IMR-90 (cell line): ENCODE results near the gene LSG1. TPM values are rescaled to one million over a fixed set of nuclear protein-coding genes. Genes with fewer than 3 reads are reported as not detected.
A peak's percentile ranks its signal among the peaks of the same experiment; 100 is the strongest.

Experiments
- ATAC-seq: fragments of 200-7000 bp; cut with Tn5 transposase; 2 replicates; pipeline ENCODE4 v1.9.1; 2020; ENCODE audit warnings: low read depth, mild to moderate bottlenecking, moderate library complexity
- BruUV-seq: library from RNA; stranded (reverse); fragments of 400-500 nt; replicated peaks from 2 replicates; lab custom pipeline; 2021; lab: Mats Ljungman, UMichigan
- CTCF ChIA-PET: fragments of 300-600 bp; formaldehyde crosslinking; extraction: SDS; loops from one replicate; lab custom pipeline; 2021; ENCODE audit warnings: antibody characterized with exemption; lab: Yijun Ruan, JAX
- POLR2A ChIA-PET: fragments of 300-600 bp; sonication (Branson Sonifier 250); formaldehyde crosslinking; loops from one replicate; lab custom pipeline; 2022; ENCODE audit warnings: antibody characterized with exemption; ENCODE audit not compliant: unreplicated experiment; lab: Charles Lee
- DNase-seq: peaks from one replicate; pipeline ENCODE4 v3.0.0; 2013
- H2AFZ ChIP-seq: replicated peaks from 2 replicates; pipeline ENCODE3; 2013; ENCODE audit warnings: low read length, mild to moderate bottlenecking; ENCODE audit not compliant: poor library complexity
- H2AK5ac ChIP-seq: 2 replicates; pipeline ENCODE4 v1.6.1; 2013; ENCODE audit warnings: low read depth, low read length, inconsistent platforms
- H2AK9ac ChIP-seq: replicated peaks from 2 replicates; pipeline ENCODE3; 2013; ENCODE audit warnings: mild to moderate bottlenecking, low read depth, low read length, moderate library complexity; ENCODE audit not compliant: poor library complexity
- H2BK120ac ChIP-seq: 2 replicates; pipeline ENCODE4 v1.6.1; 2013; ENCODE audit warnings: low read depth, low read length, inconsistent platforms
- H2BK15ac ChIP-seq: 3 replicates; pipeline ENCODE4 v1.6.1; 2013; ENCODE audit warnings: low read depth, low read length, inconsistent platforms
- H2BK20ac ChIP-seq: 2 replicates; pipeline ENCODE4 v1.6.1; 2013; ENCODE audit warnings: low read depth, mild to moderate bottlenecking, inconsistent platforms, low read length, moderate library complexity
- H2BK5ac ChIP-seq: 2 replicates; pipeline ENCODE4 v1.6.1; 2013; ENCODE audit warnings: mild to moderate bottlenecking, low read depth, low read length, inconsistent platforms; ENCODE audit not compliant: poor library complexity, severe bottlenecking
- H3K14ac ChIP-seq: replicated peaks from 2 replicates; pipeline ENCODE4 v1.6.1; 2013; ENCODE audit warnings: low read depth, low read length, inconsistent platforms
- H3K18ac ChIP-seq: 2 replicates; pipeline ENCODE4 v1.6.1; 2013; ENCODE audit warnings: low read depth, low read length, control low read depth
- H3K23ac ChIP-seq: 2 replicates; pipeline ENCODE4 v1.6.1; 2013; ENCODE audit warnings: low read depth, low read length, inconsistent platforms
- H3K27ac ChIP-seq: 2 replicates; pipeline ENCODE4 v1.5.1; 2013; ENCODE audit warnings: mild to moderate bottlenecking, control low read depth, low read length; ENCODE audit not compliant: insufficient read depth
- H3K27me3 ChIP-seq: 2 replicates; pipeline ENCODE4 v1.6.1; 2013; ENCODE audit warnings: low read length; ENCODE audit not compliant: control insufficient read depth, insufficient read depth
- H3K36me3 ChIP-seq: 2 replicates; pipeline ENCODE4 v1.6.1; 2013; ENCODE audit warnings: low read length, mixed read lengths; ENCODE audit not compliant: control insufficient read depth, insufficient read depth
- H3K4ac ChIP-seq: 2 replicates; pipeline ENCODE4 v1.6.1; 2013; ENCODE audit warnings: low read depth, low read length, inconsistent platforms
- H3K4me1 ChIP-seq: 2 replicates; pipeline ENCODE4 v1.6.1; 2013; ENCODE audit warnings: low read length, mixed read lengths; ENCODE audit not compliant: control insufficient read depth, insufficient read depth
- H3K4me2 ChIP-seq: 2 replicates; pipeline ENCODE4 v1.6.1; 2013; ENCODE audit warnings: low read depth, mild to moderate bottlenecking, control low read depth, low read length, moderate library complexity
- H3K4me3 ChIP-seq: 2 replicates; pipeline ENCODE4 v1.5.1; 2013; ENCODE audit warnings: low read depth, mild to moderate bottlenecking, control low read depth, low read length, moderate library complexity; ENCODE audit not compliant: insufficient read depth
- H3K56ac ChIP-seq: 2 replicates; pipeline ENCODE4 v1.6.1; 2013; ENCODE audit warnings: low read length, inconsistent platforms; ENCODE audit not compliant: insufficient read depth; ENCODE audit errors: extremely low read depth
- H3K79me1 ChIP-seq, 2 experiments: 2 replicates each; pipeline ENCODE4 v1.6.1; 2013; ENCODE audit warnings: low read length in 2 of 2, inconsistent platforms in 1 of 2, low read depth in 1 of 2
- H3K9ac ChIP-seq: 2 replicates; pipeline ENCODE4 v1.6.1; 2013; ENCODE audit warnings: low read depth, low read length, control low read depth
- H3K9me1 ChIP-seq: 2 replicates; pipeline ENCODE4 v1.6.1; 2013; ENCODE audit warnings: low read length, inconsistent platforms; ENCODE audit not compliant: insufficient read depth
- H3K9me3 ChIP-seq: 2 replicates; pipeline ENCODE4 v1.6.1; 2013; ENCODE audit warnings: low read length; ENCODE audit not compliant: control insufficient read depth, insufficient read depth
- H4K20me1 ChIP-seq: 2 replicates; pipeline ENCODE4 v1.6.1; 2013; ENCODE audit warnings: low read length, inconsistent platforms; ENCODE audit not compliant: insufficient read depth
- H4K5ac ChIP-seq: 2 replicates; pipeline ENCODE4 v1.6.1; 2013; ENCODE audit warnings: mild to moderate bottlenecking, low read depth, low read length, control low read depth
- H4K8ac ChIP-seq, 2 experiments: 2 replicates each; pipeline ENCODE4 v1.6.1; 2013; ENCODE audit warnings: low read depth in 2 of 2, low read length in 2 of 2, control low read depth in 1 of 2, inconsistent platforms in 1 of 2
- H4K91ac ChIP-seq: 2 replicates; pipeline ENCODE4 v1.6.1; 2013; ENCODE audit warnings: low read depth, low read length, inconsistent platforms; ENCODE audit not compliant: insufficient read depth
- BHLHE40 ChIP-seq: fragments of 150-350 bp; IDR thresholded peaks from 2 replicates; pipeline ENCODE4 v1.6.1; 2016; ENCODE audit warnings: mild to moderate bottlenecking, low read depth, low read length
- CEBPB ChIP-seq: IDR thresholded peaks from 2 replicates; pipeline ENCODE4 v1.6.1; 2012; ENCODE audit warnings: low read depth, low read length, improper control_type of control experiment
- CHD1 ChIP-seq: IDR thresholded peaks from 2 replicates; pipeline ENCODE4 v1.6.1; 2012; ENCODE audit warnings: low read depth, low read length, improper control_type of control experiment
- FOS ChIP-seq: fragments of 150-350 bp; IDR thresholded peaks from 2 replicates; pipeline ENCODE4 v1.6.1; 2016; ENCODE audit warnings: low read depth, low read length
- MAFK ChIP-seq: IDR thresholded peaks from 2 replicates; pipeline ENCODE4 v1.6.1; 2012; ENCODE audit warnings: low read depth, low read length, improper control_type of control experiment
- MAZ ChIP-seq: IDR thresholded peaks from 2 replicates; pipeline ENCODE4 v1.6.1; 2012; ENCODE audit warnings: low read depth, mild to moderate bottlenecking, low read length, improper control_type of control experiment, moderate library complexity, borderline replicate concordance
- MXI1 ChIP-seq: IDR thresholded peaks from 2 replicates; pipeline ENCODE4 v1.6.1; 2012; ENCODE audit warnings: low read depth, mild to moderate bottlenecking, low read length, moderate library complexity, borderline replicate concordance
- NFE2L2 ChIP-seq: fragments of 150-350 bp; IDR thresholded peaks from 2 replicates; pipeline ENCODE4 v1.6.1; 2016; ENCODE audit warnings: low read depth, mild to moderate bottlenecking, low read length
- POLR2A ChIP-seq: IDR thresholded peaks from 2 replicates; pipeline ENCODE4 v1.6.1; 2012; ENCODE audit warnings: mild to moderate bottlenecking, low read depth, low read length
- RAD21 ChIP-seq: IDR thresholded peaks from 2 replicates; pipeline ENCODE4 v1.6.1; 2012; ENCODE audit warnings: low read length, improper control_type of control experiment
- RCOR1 ChIP-seq: IDR thresholded peaks from 2 replicates; pipeline ENCODE4 v1.6.1; 2012; ENCODE audit warnings: mild to moderate bottlenecking, low read length, improper control_type of control experiment; ENCODE audit not compliant: insufficient replicate concordance
- RFX5 ChIP-seq: IDR thresholded peaks from 2 replicates; pipeline ENCODE4 v1.8.0; 2012; ENCODE audit warnings: low read depth, mild to moderate bottlenecking, low read length, moderate library complexity
- SMC3 ChIP-seq: fragments of 150-350 bp; IDR thresholded peaks from 2 replicates; pipeline ENCODE4 v1.6.1; 2016; ENCODE audit warnings: low read depth, mild to moderate bottlenecking, antibody characterized with exemption, low read length, moderate library complexity
- WGBS, 2 experiments: methylation state at CpG; one replicate each; pipeline versions ENCODE4 v1.1.5 to v1.1.7; 2013; ENCODE audit warnings: missing lambda C conversion rate in 2 of 2; ENCODE audit not compliant: insufficient read length in 1 of 2; ENCODE audit errors: extremely low coverage in 2 of 2; 5-methylcytosine and 5-hydroxymethylcytosine counted together
- dilution Hi-C: fragments of 300-500 bp; cut with HindIII; formaldehyde crosslinking; loops from one replicate; pipeline ENCODE4 v1.14.3; 2018; ENCODE audit warnings: low sequenced_read_pairs; ENCODE audit not compliant: unreplicated experiment
- in situ Hi-C: fragments of 300-500 bp; cut with MboI; formaldehyde crosslinking; loops from 3 replicates; pipeline ENCODE4 v1.14.3; 2019; ENCODE audit warnings: low sequenced_read_pairs, inconsistent platforms, mixed read lengths
- intact Hi-C: fragments of 100-400 bp; cut with micrococcal nuclease; formaldehyde crosslinking; loops from 2 replicates; pipeline ENCODE4 v1.10.0; 2022
- polyA plus RNA-seq, 3 experiments: library from polyadenylated mRNA; depleted of rRNA; stranded (reverse); fragments of >200 nt; gene quantifications; 2 replicates each; pipeline ENCODE4 v1.2.3, GENCODE V29; 2012; ENCODE audit warnings: low replicate concordance in 1 of 3
- total RNA-seq: library from RNA; depleted of rRNA; stranded (reverse); fragments of >200 nt; gene quantifications from 2 replicates; pipeline ENCODE4 v1.2.3, GENCODE V29; 2012
- TF ChIP-seq, protein P1 (sequence below): fragments of 150-350 bp; IDR thresholded peaks from 2 replicates; pipeline ENCODE4 v1.6.1; 2016; ENCODE audit warnings: low read depth, mild to moderate bottlenecking, low read length, moderate library complexity, borderline replicate concordance
- TF ChIP-seq, protein P2 (sequence below): fragments of 150-350 bp; IDR thresholded peaks from 2 replicates; pipeline ENCODE4 v1.6.1; 2017; ENCODE audit warnings: mild to moderate bottlenecking, antibody characterized with exemption, low read length, low read depth
- TF ChIP-seq, protein P3 (sequence below): conservative IDR thresholded peaks from 2 replicates; pipeline ENCODE4 v1.5.1; 2012; ENCODE audit warnings: mild to moderate bottlenecking, low read depth, low read length, improper control_type of control experiment

Gene LSG1
- total and polyA plus RNA-seq, 2 of the 4 experiments (the other 2 are of a cell fraction) = 26.8 to 45.2 TPM

DNA sequence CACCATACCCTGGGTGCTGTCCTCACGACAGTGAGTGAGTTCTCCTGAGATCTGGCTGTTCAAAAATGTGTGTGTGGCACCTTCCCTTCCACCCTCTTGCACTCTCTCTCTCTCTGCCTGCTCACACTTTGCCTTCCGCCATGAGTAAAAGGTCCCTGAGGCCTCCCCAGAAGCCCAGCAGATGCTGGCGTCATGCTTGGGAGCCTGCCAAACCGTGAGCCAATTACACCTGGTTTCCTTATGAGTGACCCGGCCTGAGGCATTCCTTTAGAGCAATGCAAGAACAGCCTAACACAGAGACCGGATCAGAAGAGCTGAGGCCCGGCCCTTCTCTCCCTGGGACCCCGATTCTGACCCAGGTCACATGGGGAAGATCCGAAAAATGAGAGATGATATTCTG lies 54.2 kb downstream of the LSG1 start:
- H2AFZ ChIP-seq = no peak overlapping the region
- no peak overlapping the region for H3K4ac ChIP-seq
- H4K5ac ChIP-seq = no peak overlapping the region
- H2BK20ac ChIP-seq = no peak overlapping the region
- peaks cover 5% of the 10 kb centered on the region; the same call in 1 of the 2 replicates for H3K4me1 ChIP-seq
- no peak overlapping the region for H4K8ac ChIP-seq
- no peak overlapping the region for H3K4me2 ChIP-seq
- no peak overlapping the region for H3K4me3 ChIP-seq
- no peak for ATAC-seq
- no peak overlapping the region for H3K18ac ChIP-seq
- H3K23ac ChIP-seq = no peak overlapping the region
- ChIA-PET CTCF (no interaction called here), POLR2A (no interaction called here)
- no peak overlapping the region for H2BK120ac ChIP-seq
- no peak overlapping the region for H3K56ac ChIP-seq
- no peak overlapping the region for H4K91ac ChIP-seq
- peak; percentile 53 for DNase-seq
- intact Hi-C loops = no loop called here
- dilution Hi-C loops = no loop called here
- H2AK9ac ChIP-seq = no peak overlapping the region
- H3K9me1 ChIP-seq = no peaks in the 10 kb centered on the region; the same call in 1 of the 2 replicates
- H3K36me3 ChIP-seq = peaks cover 29% of the 10 kb centered on the region
- TF ChIP-seq SMC3 = no peak
- TF ChIP-seq RFX5 = no peak
- TF ChIP-seq RCOR1 = no peak
- no peak for TF ChIP-seq MXI1
- TF ChIP-seq NFE2L2 = no peak
- TF ChIP-seq, protein P1, sequence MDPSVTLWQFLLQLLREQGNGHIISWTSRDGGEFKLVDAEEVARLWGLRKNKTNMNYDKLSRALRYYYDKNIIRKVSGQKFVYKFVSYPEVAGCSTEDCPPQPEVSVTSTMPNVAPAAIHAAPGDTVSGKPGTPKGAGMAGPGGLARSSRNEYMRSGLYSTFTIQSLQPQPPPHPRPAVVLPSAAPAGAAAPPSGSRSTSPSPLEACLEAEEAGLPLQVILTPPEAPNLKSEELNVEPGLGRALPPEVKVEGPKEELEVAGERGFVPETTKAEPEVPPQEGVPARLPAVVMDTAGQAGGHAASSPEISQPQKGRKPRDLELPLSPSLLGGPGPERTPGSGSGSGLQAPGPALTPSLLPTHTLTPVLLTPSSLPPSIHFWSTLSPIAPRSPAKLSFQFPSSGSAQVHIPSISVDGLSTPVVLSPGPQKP = no peak
- no peak for TF ChIP-seq CEBPB
- no peak for TF ChIP-seq CHD1
- no peak for TF ChIP-seq BHLHE40
- TF ChIP-seq POLR2A = no peak
- no peak for TF ChIP-seq FOS
- TF ChIP-seq, protein P2, sequence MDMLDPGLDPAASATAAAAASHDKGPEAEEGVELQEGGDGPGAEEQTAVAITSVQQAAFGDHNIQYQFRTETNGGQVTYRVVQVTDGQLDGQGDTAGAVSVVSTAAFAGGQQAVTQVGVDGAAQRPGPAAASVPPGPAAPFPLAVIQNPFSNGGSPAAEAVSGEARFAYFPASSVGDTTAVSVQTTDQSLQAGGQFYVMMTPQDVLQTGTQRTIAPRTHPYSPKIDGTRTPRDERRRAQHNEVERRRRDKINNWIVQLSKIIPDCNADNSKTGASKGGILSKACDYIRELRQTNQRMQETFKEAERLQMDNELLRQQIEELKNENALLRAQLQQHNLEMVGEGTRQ = no peak
- TF ChIP-seq, protein P3, sequence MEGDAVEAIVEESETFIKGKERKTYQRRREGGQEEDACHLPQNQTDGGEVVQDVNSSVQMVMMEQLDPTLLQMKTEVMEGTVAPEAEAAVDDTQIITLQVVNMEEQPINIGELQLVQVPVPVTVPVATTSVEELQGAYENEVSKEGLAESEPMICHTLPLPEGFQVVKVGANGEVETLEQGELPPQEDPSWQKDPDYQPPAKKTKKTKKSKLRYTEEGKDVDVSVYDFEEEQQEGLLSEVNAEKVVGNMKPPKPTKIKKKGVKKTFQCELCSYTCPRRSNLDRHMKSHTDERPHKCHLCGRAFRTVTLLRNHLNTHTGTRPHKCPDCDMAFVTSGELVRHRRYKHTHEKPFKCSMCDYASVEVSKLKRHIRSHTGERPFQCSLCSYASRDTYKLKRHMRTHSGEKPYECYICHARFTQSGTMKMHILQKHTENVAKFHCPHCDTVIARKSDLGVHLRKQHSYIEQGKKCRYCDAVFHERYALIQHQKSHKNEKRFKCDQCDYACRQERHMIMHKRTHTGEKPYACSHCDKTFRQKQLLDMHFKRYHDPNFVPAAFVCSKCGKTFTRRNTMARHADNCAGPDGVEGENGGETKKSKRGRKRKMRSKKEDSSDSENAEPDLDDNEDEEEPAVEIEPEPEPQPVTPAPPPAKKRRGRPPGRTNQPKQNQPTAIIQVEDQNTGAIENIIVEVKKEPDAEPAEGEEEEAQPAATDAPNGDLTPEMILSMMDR = no peak
- no peak for TF ChIP-seq MAFK
- no peak for TF ChIP-seq RAD21
- no peak for TF ChIP-seq MAZ
- WGBS, 2 experiments = 100% methylated on average over 3 of the region's 9 CpGs; no CpG with 5 or more reads in 1 of the 2 experiments
- in situ Hi-C loops = no loop called here
- H2BK5ac ChIP-seq = no peak overlapping the region
- H3K27me3 ChIP-seq = no peaks in the 10 kb centered on the region
- no peak overlapping the region for H2AK5ac ChIP-seq
- H3K27ac ChIP-seq = no peak overlapping the region
- no peak overlapping the region for H3K14ac ChIP-seq
- H2BK15ac ChIP-seq = no peak overlapping the region
- H3K9ac ChIP-seq = no peak overlapping the region
- no peaks in the 10 kb centered on the region for H3K9me3 ChIP-seq
- no peaks in the 10 kb centered on the region for H4K20me1 ChIP-seq
- no TSS peak for BruUV-seq
- H3K79me1 ChIP-seq = peaks cover 0 to 3% of the 10 kb centered on the region in 2 experiments; a peak in 1 of 4 replicates
